Measurements from ENCODE around the gene AADACL4.
"Not testable (repeated sequence)": the region's sequence is repeated elsewhere in the genome, so short reads cannot be mapped to it uniquely, and the experiment has no call there.

The AADACL4 gene

DNA sequence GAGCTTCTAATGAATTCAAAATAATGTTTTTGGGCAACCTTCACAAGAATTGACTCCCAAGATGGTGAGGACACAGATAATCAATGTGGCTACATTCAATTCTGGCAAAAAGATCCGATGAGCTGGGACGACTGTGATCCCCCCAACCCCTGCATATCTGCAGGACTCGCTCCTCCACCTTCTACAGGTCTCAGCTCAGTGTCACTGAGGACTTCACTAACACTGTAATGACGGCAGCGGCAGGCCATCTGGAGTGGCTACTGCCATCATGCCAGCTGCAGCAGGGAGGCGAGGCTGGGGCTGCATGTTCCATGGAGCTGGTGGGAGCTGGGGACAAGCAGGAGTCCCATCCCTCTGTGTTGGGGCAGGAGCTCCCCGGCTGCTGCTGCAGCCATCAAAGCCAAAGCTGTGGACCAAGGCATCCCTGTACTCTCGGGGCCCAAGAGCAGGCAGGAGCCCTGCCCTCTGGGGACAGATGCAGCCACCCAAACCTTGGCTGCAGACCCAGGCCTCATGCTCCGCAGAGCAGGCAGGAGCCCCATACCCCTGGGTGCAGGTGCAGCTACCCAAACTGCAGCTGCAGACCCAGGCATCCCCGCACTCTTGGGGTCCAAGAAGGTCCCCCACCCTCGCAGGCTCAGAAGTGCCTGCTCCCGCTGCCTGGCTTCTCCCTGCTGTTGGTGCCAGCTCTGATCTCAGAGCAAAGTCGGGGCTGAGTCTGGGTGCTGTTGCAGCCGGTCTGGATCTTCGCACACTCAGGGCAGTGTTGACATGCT lies 13.7 kb upstream of the AADACL4 start:
- DNase-seq (ENCODE audit: low read depth): no peak

DNA sequence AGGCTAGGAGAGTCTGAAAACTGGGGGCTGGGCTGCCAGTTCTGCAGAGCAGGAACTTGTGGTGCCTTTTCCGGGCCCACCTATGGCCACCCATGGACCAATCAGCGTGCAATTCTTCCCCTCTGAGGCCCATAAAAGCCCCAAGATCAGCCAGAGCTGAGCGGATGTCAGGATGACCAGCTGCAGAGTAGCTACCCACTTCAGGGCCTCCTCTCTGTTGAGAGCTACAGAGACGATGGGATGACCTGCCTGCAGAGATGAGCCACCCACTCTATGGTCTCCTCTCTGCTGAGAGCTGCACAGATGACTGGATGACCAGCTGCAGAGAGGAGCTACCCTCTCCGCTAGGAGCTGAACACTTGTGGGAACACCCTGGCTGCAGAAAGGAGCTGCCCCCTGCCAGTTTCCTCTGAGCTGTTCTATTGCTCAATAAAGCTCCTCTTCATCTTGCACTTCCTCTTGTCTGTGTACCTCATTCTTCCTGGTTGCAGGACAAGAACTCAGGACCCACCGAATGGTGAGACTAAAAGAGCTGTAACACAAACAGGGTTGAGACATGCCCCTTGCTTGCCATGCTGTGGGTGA lies 12.8 kb upstream of the AADACL4 start:
- DNase-seq (ENCODE audit: low read depth): no peak

DNA sequence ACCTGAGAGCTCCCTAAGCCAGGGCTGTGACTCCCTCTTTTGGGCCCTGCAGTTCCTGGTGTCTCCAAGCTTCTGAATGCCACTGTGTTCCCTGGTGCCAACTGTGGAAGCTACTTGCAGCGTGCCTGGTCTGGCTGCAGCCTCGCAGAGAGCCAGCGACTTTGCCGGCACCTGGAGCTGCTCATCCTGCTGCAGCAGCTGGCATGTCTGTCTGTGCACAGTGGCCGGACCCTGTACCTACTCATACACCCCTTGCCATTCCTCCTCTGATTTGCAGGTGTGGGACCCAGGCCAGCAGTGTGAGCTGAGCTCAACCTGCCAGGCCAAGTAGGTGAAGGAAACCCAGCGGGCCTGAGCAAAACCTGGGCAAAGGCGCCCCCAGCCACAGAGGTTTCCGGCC lies 12.3 kb upstream of the AADACL4 start:
- no peak for DNase-seq (ENCODE audit: low read depth)

DNA sequence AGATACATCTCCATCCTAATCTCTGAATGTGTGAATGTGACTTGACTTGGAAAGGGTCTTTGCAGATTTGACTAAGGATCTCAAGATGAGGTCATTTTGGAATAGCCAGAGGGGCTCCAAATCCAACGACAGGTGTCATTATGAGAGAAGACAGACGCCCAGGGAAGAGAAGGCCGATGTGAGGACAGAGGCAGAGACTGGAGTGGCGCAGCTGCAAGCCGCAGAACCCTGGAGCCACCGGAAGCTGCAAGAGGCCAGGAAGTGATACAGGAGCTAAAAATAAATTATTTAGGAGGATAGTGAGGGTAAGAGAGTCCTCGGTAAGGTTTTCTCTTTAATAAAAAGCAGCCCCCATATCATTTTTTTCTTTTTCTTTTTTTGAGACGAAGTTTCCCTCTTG lies 9.7 kb upstream of the AADACL4 start:
- no peak for DNase-seq (ENCODE audit: low read depth)

DNA sequence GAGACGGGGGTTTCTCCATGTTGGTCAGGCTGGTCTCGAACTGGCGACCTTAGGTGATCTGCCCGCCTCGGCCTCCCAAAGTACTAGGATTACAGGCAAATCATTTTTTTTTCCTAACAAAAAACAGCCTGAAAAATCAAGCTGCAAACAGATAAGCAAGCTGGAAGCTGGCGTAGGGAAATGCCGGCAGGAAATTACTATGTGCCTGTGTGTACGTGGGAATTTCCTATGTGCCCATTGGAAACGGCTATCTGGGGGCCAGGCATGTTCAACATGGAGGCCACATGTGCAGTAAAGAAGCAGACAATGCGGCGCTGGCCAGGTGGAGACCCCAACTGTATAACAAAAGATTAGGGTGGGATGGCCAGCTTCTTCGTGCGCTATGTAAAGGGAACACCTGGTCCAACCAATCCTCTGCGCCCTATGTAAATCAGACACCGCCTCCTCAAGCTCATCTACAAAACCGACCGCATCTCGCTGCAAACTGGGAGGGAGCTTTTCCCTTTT lies 9.1 kb upstream of the AADACL4 start:
- no peak for DNase-seq (ENCODE audit: low read depth)

DNA sequence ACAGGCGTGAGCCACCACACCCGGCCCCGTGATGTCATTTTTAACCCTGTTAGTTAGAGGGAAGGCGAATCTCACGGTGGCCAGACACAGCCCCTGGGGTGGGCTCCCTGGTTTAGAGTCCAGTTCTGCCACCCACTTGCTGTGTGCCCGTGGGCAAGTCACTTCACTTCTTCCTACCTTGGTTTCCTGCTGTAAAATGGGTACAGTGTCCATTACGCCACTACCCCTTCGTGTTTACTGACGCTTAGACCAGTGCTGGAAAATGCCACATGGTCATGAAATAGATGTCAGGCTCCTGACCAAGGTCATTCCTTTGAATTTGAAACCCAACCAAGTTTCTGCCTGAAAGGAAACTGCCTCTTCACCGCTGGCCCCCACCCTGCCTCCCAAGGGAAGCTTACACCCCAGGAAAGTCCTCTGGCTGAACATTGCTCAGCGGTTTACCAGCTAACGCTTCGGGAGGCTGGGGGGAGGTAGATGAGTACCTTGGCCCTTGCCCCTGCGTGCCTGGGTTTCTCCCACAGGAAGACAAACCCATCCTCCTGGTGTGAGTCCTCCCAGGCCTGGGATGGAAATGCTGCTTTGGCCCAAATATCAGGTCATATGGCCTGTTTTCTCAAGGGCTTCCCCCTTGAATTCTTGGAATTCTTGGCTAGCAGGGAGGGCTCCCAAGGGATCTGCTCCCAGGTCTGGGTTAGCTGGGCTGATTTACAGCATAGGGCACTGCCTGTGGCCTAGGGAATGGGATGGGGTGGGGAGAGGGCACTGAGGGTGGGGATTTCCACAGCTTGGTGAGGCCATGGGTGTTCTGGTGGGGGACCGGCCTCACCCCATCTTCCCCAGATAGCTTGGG lies 7.6 kb upstream of the AADACL4 start:
- DNase-seq (ENCODE audit: low read depth): no peak

DNA sequence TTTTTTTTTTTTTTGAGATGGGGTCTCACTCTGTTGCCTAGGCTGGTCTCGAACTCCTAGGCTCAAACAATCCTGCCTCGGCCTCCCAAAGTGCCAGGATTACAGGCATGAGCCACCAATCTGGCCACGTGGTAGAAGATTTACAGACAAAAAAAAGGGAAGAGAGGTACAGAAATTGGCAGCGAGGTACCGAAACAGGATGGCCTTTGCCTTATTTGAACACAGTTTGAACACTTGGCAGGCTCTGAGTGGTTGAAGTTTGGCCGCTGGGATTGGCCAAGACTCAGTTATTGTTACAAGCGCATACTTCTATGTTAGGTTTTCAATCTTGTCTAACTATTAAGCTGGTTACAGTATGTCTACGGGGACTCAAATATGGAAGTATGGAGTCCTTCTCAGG lies 6.2 kb upstream of the AADACL4 start:
- no peak for DNase-seq (ENCODE audit: low read depth)

DNA sequence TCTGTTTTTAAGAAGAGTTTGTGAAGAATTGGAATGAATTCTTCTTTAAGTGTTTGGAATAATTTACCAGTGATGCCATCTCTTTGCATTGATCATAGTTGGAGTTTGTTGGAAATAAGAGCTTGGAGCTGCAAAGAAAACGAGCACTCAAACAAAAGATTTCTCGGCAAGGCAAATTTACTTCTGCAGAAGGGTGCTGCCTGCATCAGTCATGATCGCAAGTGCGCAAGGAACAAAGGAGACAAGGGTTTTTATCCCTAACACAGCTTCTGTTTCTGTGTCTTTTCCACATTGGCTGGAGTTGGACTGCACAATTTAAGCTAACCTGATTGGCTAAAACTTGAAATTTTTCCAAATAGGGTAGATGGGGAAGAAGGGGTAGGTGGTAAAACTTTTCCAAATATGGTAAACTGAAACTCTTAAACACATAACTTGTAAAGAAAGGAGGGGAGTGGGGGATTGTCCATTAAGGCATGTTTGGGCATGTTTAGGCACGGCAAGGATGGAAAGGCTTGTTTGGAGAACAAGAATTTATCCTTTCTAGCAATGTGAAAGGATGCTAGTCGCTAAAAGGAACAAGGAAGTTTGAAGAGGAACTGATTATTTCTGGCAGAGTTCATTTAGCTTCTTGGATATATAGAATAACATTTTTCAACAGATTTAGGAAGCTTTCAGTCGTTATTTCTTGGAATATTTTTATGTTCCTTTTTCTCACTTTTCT lies 3.5 kb upstream of the AADACL4 start:
- no peak for DNase-seq (ENCODE audit: low read depth)

DNA sequence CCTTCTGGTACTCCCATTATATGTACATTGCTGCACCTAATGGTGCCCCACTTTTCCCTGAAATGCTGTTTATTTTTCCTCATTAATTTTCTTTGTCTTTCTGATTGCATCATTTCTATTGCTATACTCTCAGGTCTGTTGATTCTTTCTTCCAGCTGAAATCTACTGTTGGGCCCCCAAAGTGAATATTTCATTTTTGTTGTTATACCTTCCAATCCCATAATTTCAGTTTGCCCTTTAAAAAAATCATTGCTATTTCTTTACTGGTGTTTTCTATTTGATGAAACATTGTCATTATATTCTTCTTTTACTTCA lies 3.0 kb upstream of the AADACL4 start:
- DNase-seq (ENCODE audit: low read depth): no peak

DNA sequence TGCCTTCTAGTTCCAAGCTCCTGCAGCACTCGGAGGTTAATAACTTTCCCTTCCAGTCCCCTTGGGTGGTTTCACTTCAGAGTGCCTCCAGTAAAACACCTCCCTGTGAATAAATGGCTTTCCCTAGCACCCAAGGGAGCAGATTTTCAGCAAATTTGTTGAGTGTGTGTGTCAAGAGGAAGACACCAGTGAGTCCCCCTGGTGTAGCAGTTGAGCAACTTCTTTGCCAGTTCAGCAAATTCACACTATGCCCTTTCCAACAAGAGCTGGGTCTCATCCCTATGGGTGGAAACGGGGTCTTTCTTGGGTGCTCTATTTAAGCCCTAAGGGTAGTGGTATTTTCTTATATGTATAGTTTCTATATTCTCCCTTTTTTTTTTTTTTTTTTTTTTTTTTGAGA lies 806 bp upstream of the AADACL4 start:
- DNase-seq (ENCODE audit: low read depth): no peak

DNA sequence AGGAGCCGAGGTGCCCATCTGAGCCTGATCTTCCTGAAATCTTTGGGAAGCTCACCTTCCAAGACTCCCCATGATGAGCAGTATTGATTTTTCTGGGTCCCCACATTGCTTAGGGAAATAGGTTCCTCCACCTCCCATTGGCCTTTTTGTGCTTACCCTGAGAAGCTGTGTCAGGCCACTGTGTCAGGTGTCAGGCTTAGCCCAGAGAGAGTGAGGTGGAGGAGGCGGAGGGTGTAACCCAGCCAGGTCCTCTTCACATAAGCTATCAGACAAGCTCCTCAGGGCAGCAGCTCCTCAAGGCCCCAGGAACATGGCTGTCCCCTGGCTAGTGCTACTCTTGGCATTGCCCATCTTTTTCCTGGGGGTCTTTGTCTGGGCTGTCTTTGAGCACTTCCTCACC lies 352 bp downstream of the AADACL4 start:
- no peak for DNase-seq (ENCODE audit: low read depth)

DNA sequence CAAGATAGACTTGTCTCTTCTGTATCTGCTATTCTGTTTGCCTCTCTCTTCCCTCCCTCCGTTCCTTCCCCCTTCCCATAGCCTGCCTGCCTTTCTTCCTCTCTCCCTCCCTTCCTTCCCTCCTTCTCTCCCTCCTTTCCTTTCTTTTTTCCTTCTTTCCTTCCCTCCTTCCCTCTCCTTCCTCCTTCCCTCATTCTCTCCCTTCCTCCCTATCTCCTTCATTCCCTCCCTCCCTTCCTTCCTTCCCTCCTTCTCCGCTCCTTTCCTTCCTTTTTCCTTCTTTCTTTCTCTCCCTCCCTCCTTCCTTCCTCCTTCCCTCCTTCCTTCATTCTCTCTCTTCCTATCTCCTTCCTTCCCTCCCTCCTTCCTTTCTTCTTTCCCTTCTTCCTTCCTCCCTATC lies 944 bp downstream of the AADACL4 start:
- no peak for DNase-seq (ENCODE audit: low read depth)

DNA sequence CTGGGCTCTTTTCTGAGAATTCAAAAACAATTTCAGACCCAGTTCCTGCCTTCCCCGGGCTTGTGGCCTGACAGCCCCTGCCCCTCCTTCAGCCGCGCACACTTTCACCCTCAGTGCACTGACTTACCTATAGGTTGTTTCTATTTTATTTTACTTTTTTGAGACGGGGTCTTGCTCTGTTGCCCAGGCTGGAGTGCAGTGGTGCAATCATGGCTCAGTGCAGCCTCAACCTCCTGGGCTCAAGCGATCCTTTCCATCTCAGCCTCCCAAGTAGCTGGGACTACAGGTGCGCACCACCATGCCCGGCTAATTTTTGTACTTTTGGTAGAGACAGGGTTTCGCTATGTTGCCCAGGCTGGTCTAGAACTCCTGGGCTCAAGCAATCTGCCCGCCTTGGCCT lies 1.5 kb downstream of the AADACL4 start:
- DNase-seq (ENCODE audit: low read depth): not testable (repeated sequence)

DNA sequence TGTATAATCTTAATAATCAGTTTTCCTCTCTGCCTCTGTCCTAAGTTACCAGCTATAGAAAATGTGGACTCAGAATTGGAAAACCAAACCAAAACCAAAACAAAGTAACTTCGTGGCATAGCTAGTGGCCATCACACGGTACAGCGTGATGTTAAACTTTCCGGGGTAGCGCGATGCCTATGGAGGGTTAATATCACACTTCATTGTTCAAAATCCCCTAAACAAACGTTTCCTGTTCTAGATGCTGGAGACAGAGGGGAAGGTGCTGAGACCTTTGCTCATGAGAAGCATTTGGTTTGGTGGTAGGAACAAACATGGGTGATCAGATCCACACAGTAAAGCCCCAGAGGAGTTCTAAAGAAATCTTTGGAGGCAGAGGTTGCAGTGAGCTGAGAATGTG lies 4.9 kb downstream of the AADACL4 start:
- DNase-seq (ENCODE audit: low read depth): no peak

DNA sequence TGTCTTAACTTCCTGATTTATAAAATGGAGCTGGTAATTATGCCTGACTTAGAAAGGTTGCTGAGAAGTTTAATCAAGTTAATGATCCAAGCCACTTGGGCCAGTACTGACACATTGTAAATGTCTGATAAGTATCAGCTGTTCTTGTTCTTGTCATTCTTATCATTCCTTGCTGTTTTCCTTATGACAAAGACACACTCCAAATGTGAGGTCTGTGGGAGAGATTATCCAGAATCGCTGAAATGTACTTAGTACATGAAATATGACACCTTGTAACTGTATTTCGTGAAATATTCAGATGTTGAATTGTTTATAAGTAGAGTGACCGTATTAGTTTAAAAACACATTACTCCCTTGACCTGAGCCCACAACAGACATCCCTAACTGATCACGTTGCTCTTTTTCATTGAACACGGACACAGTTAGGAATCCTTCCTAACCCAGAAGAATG lies 6.1 kb downstream of the AADACL4 start:
- no peak for DNase-seq (ENCODE audit: low read depth)

DNA sequence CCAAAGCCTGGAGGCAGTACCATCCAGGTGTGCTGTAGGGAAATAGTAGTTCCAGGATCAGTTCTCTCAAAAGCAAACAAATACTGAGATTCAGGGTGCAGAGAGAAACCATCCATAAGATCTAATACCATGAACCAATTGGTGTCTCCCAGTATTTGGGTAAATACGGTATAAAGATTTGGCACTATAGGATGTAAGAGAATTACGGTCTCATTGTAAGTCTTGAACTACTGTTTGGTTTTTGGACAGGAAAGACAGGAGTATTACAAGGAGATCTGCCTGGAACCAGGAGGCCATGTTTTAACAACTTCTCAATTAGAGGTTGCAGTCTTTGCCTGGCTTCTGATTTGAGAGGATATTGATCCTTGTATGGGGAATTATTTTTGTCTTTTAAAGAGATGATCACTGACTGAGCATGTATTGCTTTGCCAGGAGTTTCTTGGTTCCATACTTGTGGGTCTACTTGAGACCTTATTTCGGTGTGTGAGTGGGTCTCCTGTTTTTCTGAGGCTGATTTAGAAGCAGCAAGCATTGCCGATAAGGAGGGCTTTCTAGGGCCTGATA lies 10.2 kb downstream of the AADACL4 start:
- DNase-seq (ENCODE audit: low read depth): no peak

DNA sequence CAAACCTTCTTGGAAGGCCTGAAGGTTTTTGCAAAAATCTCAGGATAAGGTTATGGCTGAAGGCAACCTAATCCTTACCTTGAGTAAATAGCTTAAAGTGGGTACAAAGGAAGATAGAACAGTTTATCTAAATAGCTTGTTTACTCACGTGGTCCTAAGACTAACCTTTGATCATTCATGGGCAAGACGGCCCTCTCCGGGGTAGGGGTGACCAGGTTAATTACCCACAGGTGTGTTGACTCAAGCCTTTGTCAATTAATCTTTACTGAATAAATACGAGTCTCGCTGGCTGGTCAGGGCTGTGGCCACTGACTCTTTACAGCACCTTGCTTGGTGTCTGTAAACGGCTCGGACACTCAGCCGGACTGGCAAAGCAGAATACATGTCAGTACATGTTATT lies 10.8 kb downstream of the AADACL4 start:
- DNase-seq (ENCODE audit: low read depth): no peak

DNA sequence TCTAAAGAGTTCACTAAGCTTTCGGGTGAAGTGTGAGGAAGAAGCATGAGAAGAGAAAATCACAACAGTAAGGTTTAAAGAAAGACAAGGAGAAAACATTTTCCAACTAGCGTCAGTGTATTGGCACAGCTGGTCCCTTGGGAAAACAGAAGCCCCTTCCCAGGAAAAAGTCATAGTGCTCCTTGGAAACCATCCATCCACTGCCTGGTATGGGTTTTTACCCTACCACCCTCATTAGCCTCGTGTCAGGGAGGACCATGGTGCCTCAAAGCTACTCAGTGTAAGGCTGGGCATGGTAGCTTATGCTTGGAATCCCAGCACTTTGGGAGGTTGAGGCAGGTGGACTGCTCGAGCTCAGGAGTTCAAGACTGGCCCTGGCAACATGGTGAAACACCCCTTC lies 12.7 kb downstream of the AADACL4 start:
- no peak for DNase-seq (ENCODE audit: low read depth)

DNA sequence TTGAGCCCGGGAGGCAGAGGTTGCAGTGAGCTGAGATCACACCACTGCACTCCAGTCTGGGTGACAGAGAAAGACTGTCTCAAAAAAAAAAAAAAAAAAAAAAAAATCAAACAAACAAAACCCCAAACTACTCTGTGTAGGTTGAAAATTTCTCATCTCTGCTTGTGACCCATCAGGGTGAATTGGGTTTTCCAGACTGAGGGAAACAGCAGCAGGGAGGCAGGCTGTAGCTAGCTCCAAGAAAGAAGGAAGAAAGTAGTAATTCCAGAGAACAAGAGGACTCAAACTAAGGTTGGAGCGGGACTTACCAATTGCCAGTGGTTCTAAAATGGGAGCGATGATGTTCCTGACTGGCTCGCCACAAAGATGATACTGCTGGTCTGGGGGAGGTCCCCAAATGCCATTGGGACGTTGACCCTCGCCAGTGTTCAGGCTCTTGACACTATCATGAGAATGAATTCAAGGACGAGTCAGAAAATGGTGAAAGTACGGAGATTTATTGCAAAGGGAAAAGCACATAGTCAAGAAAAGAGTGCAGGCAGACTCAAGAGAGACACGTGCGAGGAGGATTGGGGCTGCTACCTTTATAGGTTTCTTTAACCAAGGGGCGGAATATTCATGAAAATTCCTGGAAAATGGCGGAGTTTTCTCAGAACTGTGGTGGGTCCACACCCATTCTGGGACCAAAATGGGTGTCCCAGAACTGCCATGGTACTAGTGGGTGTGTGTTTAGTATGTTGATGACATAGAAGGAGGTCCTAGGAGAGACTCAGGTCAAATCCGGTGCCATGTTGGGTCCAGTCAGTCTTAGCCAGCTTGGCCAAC lies 13.4 kb downstream of the AADACL4 start:
- DNase-seq (ENCODE audit: low read depth): no peak

DNA sequence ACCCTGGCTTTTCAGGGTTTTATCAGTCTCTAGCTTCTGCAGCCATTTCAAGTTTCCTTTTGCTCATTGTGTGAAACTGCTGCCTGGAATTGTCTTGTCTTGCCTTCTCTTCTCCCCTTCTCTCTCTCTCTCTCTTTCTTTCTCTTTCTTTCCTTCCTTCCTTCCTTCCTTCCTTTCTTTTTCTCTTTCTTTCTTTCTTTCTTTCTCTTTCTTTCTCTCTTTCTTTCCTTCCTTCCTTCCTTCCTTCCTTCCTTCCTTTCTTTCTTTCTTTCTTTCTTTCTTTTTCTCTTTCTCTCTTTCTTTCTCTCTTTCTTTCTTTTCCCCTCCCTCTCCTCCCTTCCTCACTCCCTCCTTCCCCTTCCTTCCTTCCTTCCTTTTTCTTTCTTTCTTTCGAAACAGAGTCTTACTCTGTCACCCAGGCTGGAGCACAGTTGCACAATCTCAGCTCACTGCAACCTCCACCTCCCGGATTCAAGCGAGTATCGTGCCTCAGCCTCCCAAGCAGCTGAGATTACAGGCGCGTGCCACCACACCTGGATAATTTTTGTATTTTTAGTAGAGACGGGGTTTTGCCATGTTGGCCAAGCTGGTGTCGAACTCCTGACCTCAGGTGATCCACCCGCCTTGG lies 14.1 kb downstream of the AADACL4 start:
- not testable (repeated sequence) for DNase-seq (ENCODE audit: low read depth)

Data from activated T-cell treated with anti-CD3 and anti-CD28 coated beads for 48 hours (primary cell).